Mucosa of stomach (tissue), 1 donor: ENCODE results near the gene RPS8.
"Not testable (repeated sequence)": the region's sequence is repeated elsewhere in the genome, so short reads cannot be mapped to it uniquely, and the experiment has no call there.

ENCODE experiments used
- H3K27me3 ChIP-seq: one replicate; pipeline ENCODE4 v1.7.0; 2013; ENCODE audit warnings: mild to moderate bottlenecking, low read length; ENCODE audit not compliant: control insufficient read depth, insufficient read depth
- H3K36me3 ChIP-seq: one replicate; pipeline ENCODE4 v1.7.0; 2013; ENCODE audit warnings: low read length; ENCODE audit not compliant: control insufficient read depth, insufficient read depth
- H3K4me1 ChIP-seq: one replicate; pipeline ENCODE4 v1.7.0; 2013; ENCODE audit warnings: mild to moderate bottlenecking, low read length; ENCODE audit not compliant: control insufficient read depth, insufficient read depth
- H3K4me3 ChIP-seq: one replicate; pipeline ENCODE4 v1.7.0; 2013; ENCODE audit warnings: low read length
- H3K9ac ChIP-seq: one replicate; pipeline ENCODE4 v1.7.0; 2013; ENCODE audit warnings: mild to moderate bottlenecking, low read length, moderate library complexity
- H3K9me3 ChIP-seq: one replicate; pipeline ENCODE4 v1.7.0; 2013; ENCODE audit warnings: mild to moderate bottlenecking, low read length, moderate library complexity; ENCODE audit not compliant: control insufficient read depth
- donor health status: Pancreatic carcinoma.

Gene RPS8

GRCh38 chr1:44819608-44820327, 44.4 kb downstream of the RPS8 start:
- peak overlapping the region; percentile 95 for H3K9ac ChIP-seq
- H3K4me1 ChIP-seq: peaks cover 30% of the 10 kb centered on the region
- H3K36me3 ChIP-seq: no peaks in the 10 kb centered on the region
- H3K4me3 ChIP-seq: peak overlapping the region; percentile 80
- no peaks in the 10 kb centered on the region for H3K27me3 ChIP-seq
- no peaks in the 10 kb centered on the region for H3K9me3 ChIP-seq

- Histone ChIP-seq H3K4me1 (peaks cover 22% of the 10 kb centered on the region), H3K4me3 (peak overlapping the region; percentile 80), H3K9ac (peak overlapping the region; percentile 95), H3K36me3 (no peaks in the 10 kb centered on the region), H3K9me3 (no peaks in the 10 kb centered on the region), H3K27me3 (no peaks in the 10 kb centered on the region)
These were observed 45.2 kb downstream of the RPS8 start for GRCh38 chr1:44820328-44821239.

GRCh38 chr1:44821240-44821715, 45.9 kb downstream of the RPS8 start:
- Histone ChIP-seq H3K36me3 (no peaks in the 10 kb centered on the region), H3K9ac (peak overlapping the region; percentile 95), H3K4me3 (no peak overlapping the region), H3K9me3 (no peaks in the 10 kb centered on the region), H3K27me3 (no peaks in the 10 kb centered on the region), H3K4me1 (peaks cover 21% of the 10 kb centered on the region)

GRCh38 chr1:44822131-44822701, 46.9 kb downstream of the RPS8 start:
- Histone ChIP-seq H3K9ac (no peak overlapping the region), H3K36me3 (no peaks in the 10 kb centered on the region), H3K4me3 (no peak overlapping the region), H3K4me1 (peaks cover 21% of the 10 kb centered on the region), H3K27me3 (no peaks in the 10 kb centered on the region), H3K9me3 (no peaks in the 10 kb centered on the region)

GRCh38 chr1:44822981-44823451, 47.7 kb downstream of the RPS8 start:
- H3K36me3 ChIP-seq: no peaks in the 10 kb centered on the region
- H3K9me3 ChIP-seq: no peaks in the 10 kb centered on the region
- H3K27me3 ChIP-seq: no peaks in the 10 kb centered on the region
- no peak overlapping the region for H3K9ac ChIP-seq
- H3K4me1 ChIP-seq: peaks cover 21% of the 10 kb centered on the region
- H3K4me3 ChIP-seq: no peak overlapping the region

- H3K4me1 ChIP-seq: peaks cover 16% of the 10 kb centered on the region
- H3K27me3 ChIP-seq: not testable (repeated sequence)
These were observed 49.1 kb downstream of the RPS8 start for GRCh38 chr1:44824392-44824791.

GRCh38 chr1:44826375-44827196, 51.2 kb downstream of the RPS8 start:
- Histone ChIP-seq H3K9me3 (no peaks in the 10 kb centered on the region), H3K9ac (no peak overlapping the region), H3K4me1 (no peaks in the 10 kb centered on the region), H3K4me3 (no peak overlapping the region), H3K36me3 (no peaks in the 10 kb centered on the region), H3K27me3 (no peaks in the 10 kb centered on the region)

More at GRCh38 chr1:44824392-44824791, 49.1 kb downstream of the RPS8 start:
- not testable (repeated sequence) for H3K9ac ChIP-seq, H3K36me3 ChIP-seq, H3K4me3 ChIP-seq, H3K9me3 ChIP-seq

GRCh38 chr1:44827197-44828002, 52.1 kb downstream of the RPS8 start:
- Histone ChIP-seq H3K4me1 (no peaks in the 10 kb centered on the region), H3K9ac (no peak overlapping the region), H3K27me3 (no peaks in the 10 kb centered on the region), H3K36me3 (no peaks in the 10 kb centered on the region), H3K4me3 (no peak overlapping the region), H3K9me3 (no peaks in the 10 kb centered on the region)

GRCh38 chr1:44828003-44828651, 52.8 kb downstream of the RPS8 start:
- Histone ChIP-seq H3K9me3 (no peaks in the 10 kb centered on the region), H3K4me1 (no peaks in the 10 kb centered on the region), H3K36me3 (no peaks in the 10 kb centered on the region), H3K27me3 (no peaks in the 10 kb centered on the region), H3K4me3 (no peak overlapping the region), H3K9ac (no peak overlapping the region)
